Activated T-helper 2 cell treated with anti-CD3 and anti-CD28 coated beads, Interferon-gamma antibody, Interleukin-2, Interleukin-4, amounts not matched to agents 10 μg/mL and 5 μg/mL and 100 μg/mL, durations not matched to agents 14 hours and 24 hours and 36 hours (primary cell): ENCODE data around the gene TMSB10. TPM values are rescaled to one million over a fixed set of nuclear protein-coding genes. Genes with fewer than 3 reads are reported as not detected.
"Not testable (repeated sequence)": the region's sequence is repeated elsewhere in the genome, so short reads cannot be mapped to it uniquely, and the experiment has no call there.

ENCODE experiments used
- DNase-seq: peaks from one replicate; pipeline ENCODE4 v3.0.0; 2021; ENCODE audit warnings: low spot score
- H3K27ac Mint-ChIP-seq: one replicate; pipeline ENCODE4 v1.8.0; 2021; ENCODE audit warnings: mixed read lengths
- H3K27me3 Mint-ChIP-seq: one replicate; pipeline ENCODE4 v1.8.0; 2021; ENCODE audit warnings: low read depth, mixed read lengths
- H3K36me3 Mint-ChIP-seq: one replicate; pipeline ENCODE4 v1.8.0; 2021; ENCODE audit warnings: low read depth, mixed read lengths
- H3K4me1 Mint-ChIP-seq: one replicate; pipeline ENCODE4 v1.8.0; 2021; ENCODE audit warnings: low read depth, mixed read lengths
- H3K4me3 Mint-ChIP-seq: one replicate; pipeline ENCODE4 v1.8.0; 2021; ENCODE audit warnings: low read depth, mild to moderate bottlenecking, moderate library complexity, mixed read lengths
- H3K9me3 Mint-ChIP-seq: one replicate; pipeline ENCODE4 v1.8.0; 2021; ENCODE audit warnings: mixed read lengths
- intact Hi-C: fragments of 100-400 bp; cut with micrococcal nuclease; formaldehyde crosslinking; loops from one replicate; pipeline ENCODE4 v1.15.1; 2023
- total RNA-seq: library from RNA; stranded (reverse); gene quantifications from 2 replicates; pipeline ENCODE4 v1.2.3, GENCODE V29; 2022

The TMSB10 gene
- total RNA-seq, 1 donor from 2014 or later = 2,847 TPM

DNA sequence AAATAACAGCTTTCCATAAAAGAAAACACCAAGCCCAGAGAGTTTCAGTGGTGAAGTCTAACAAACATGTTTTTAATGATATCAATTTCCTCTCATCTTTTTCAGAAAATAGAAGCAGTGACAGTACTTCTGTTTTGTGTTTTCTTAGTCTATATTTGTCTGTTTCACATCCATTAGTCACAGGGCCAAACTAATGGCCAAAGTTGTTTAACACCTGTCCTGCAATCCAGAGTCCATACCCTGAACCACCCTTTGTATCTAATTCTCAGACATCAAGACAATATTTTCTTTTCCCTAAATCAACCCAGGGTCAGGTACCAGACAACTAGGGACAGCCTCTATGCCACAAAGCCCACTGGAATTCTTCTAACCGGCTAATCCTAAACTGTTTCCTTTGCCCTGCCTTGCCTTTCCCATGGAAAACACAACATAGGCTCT is 25.9 kb downstream of the TMSB10 start:
- DNase-seq = no peak
- Mint-ChIP-seq H3K36me3 (peaks cover 24% of the 10 kb centered on the region), H3K4me1 (peaks cover 44% of the 10 kb centered on the region), H3K9me3 (no peaks in the 10 kb centered on the region), H3K4me3 (no peak overlapping the region), H3K27ac (peak overlapping the region; percentile 18), H3K27me3 (no peaks in the 10 kb centered on the region)
- intact Hi-C loops = no loop called here

DNA sequence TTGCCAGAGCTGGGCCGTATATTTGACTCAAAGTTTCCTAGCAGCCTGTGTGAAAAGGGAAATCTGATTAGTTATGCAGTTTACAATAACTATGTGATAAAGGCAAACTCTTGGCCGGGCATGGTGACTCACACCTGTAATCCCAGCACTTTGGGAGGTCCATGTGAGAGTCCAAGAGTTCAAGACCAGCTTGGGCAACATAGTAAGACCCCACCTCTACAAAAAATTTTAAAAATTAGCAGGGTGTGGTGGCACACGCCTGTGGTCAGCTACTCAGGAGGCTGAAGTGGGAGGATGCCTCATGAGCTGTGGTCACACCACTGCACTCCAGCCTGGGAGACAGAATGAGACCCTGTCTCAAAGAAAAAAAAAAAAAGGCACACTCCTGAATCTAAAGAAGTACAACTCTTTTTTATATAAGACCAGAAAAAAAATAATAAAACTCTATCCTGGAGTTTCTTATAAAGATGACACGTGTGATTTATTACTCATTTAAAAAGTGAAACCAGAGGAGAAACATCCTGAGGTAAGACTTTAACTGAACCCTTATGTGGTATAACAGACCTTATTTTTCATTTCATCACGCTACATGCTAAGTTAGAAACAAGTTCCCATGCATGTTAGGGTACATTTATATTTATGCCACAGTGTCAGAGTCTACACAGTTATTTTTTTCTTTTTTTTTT is 32.9 kb downstream of the TMSB10 start:
- Mint-ChIP-seq H3K27ac (peak overlapping the region; percentile 98), H3K36me3 (peaks cover 28% of the 10 kb centered on the region), H3K4me3 (no peak overlapping the region), H3K9me3 (no peaks in the 10 kb centered on the region), H3K27me3 (no peaks in the 10 kb centered on the region), H3K4me1 (peaks cover 47% of the 10 kb centered on the region)
- DNase-seq = peak; percentile 43
- intact Hi-C loops = loop anchor here (1.0 to 5.0 kb wide), 6 partner anchors 8 to 389 kb away; partner anchors contain the start of gene TGOLN2

DNA sequence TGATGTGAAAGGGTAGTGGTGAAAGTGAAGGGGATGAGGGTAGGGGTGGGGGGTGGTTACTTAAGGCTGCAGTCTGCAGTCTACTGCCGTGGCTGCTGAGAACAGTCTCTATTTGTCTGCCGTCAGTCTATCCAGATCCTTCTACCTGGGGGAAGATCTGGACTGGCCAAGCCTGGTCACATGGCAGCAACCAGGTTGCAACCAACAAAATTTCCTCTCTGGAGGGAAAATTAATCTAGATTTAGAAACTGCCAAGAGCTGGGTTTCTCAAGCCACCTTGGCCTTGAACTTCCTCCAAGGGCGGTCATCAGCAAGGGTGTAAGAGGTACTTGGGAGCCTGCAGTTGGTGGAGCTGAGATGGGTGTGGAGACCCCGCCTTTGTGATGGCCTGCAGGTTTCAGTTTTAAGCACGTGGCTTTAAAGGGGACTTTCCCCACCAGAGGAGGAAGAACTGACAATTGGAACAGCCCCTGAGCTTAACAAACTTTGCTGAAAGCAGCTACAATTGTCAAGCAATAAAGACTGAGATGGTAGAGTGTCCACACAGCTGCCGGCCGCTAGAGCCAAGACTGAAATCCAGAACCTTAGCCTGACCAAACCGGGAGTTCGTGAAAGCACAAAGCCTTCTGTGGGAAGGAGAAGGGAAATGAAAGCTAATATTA is 34.1 kb downstream of the TMSB10 start:
- H3K9me3 Mint-ChIP-seq = no peaks in the 10 kb centered on the region
- peaks cover 50% of the 10 kb centered on the region for H3K4me1 Mint-ChIP-seq
- H3K36me3 Mint-ChIP-seq = peaks cover 32% of the 10 kb centered on the region
- H3K27me3 Mint-ChIP-seq = no peaks in the 10 kb centered on the region
- intact Hi-C loops = loop anchor here (1.0 to 5.0 kb wide), 5 partner anchors 33 to 388 kb away; partner anchors contain the start of gene TGOLN2
- peak; percentile 85 for DNase-seq
- H3K27ac Mint-ChIP-seq = peak overlapping the region; percentile 98
- peak overlapping the region; percentile 72 for H3K4me3 Mint-ChIP-seq

DNA sequence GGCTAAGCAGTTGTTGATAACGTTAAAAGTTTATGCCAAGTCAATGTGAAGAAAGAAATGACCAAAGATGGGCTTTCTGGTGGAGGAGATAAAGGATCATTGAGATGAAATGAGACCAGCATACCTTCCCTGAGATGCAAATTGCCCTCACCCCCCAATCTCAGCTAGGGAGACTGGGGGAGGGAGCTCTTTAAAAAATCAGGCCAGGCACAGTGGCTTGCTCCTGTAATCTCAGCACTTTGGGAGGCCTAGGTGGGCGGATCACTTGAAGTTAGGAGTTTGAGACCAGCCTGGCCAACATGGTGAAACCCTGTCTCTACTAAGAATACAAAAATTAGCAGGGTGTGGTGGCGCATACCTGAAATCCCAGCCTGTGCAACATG is 34.6 kb downstream of the TMSB10 start:
- Mint-ChIP-seq H3K27ac (peak overlapping the region; percentile 98), H3K4me3 (peak overlapping the region; percentile 72), H3K4me1 (peaks cover 55% of the 10 kb centered on the region), H3K9me3 (no peaks in the 10 kb centered on the region), H3K27me3 (no peaks in the 10 kb centered on the region), H3K36me3 (peaks cover 37% of the 10 kb centered on the region)
- intact Hi-C loops = no loop called here
- no peak for DNase-seq

DNA sequence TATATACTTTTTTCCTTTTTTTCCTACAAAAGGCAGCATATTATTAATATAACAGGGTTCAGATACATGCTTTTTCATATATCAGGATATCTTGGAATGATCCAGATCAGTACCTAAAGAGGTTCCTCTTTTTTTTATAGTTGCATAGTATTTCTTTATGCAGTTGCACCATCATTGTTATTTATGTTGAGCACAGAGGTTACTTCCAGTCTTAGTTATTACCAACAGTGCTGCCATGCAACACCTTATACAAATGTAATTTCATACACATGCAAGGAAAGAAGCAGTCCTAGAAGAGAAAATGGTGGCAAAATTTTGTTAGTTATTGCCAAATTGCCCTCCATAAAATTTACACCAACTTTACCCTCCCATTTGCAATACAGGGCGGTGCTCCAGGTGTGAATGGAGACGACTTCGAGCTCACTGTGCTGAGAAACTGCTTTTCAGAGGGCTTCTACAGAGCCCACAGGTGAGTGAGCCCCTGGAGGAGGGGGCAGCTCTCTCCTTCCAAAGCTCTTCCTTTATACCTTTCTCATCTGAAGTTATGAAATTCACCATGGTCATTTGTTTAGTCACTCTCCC is 35.5 kb downstream of the TMSB10 start:
- no peak for DNase-seq
- Mint-ChIP-seq H3K36me3 (peaks cover 36% of the 10 kb centered on the region), H3K4me1 (peaks cover 59% of the 10 kb centered on the region), H3K9me3 (no peaks in the 10 kb centered on the region), H3K4me3 (no peak overlapping the region), H3K27ac (no peak overlapping the region), H3K27me3 (no peaks in the 10 kb centered on the region)
- intact Hi-C loops = no loop called here

DNA sequence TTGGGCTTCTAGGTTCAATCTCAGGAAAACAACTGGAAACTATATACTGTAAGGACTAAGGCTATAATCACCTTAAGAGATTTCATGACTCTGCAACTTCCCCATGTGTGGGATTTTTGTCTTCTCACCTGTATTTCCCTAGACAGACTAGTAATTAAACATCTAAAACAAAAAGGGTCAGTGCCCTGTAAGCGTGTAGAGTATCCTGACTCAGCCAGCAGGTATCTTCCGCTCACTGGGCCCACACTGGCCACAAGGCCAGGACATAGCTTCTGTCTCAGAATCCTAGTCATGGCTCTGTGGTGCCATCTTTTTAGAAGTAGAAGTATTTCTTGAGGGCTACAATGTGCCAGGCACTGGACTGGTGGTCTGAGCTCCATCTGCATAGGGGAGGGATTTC is 36.7 kb downstream of the TMSB10 start:
- H3K27ac Mint-ChIP-seq = peak overlapping the region; percentile 35
- H3K9me3 Mint-ChIP-seq = no peaks in the 10 kb centered on the region
- intact Hi-C loops = no loop called here
- no peaks in the 10 kb centered on the region for H3K27me3 Mint-ChIP-seq
- H3K36me3 Mint-ChIP-seq = peaks cover 28% of the 10 kb centered on the region
- peaks cover 60% of the 10 kb centered on the region for H3K4me1 Mint-ChIP-seq
- no peak for DNase-seq
- no peak overlapping the region for H3K4me3 Mint-ChIP-seq

DNA sequence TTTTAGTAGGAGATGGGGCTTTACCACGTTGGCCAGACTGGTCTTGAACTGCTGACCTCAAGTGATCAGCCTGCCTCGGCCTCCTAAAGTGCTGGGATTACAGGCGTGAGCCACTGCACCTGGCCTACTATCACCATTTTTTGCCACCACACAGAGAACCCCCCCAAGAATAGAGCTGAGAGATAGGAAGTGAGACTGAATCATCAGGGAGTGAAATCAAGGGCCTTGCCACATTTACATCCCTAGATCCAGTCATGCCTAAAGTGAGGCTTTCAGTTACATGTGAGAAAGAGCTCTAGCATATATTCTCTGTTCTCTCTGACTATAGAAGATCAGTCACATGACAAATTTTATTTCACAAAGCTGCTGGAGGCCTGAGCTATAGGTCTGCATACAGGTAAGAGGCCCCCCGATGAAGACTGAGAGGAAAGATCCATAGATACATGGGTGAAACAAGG is 37.5 kb downstream of the TMSB10 start:
- Mint-ChIP-seq H3K4me1 (peaks cover 60% of the 10 kb centered on the region), H3K27me3 (no peaks in the 10 kb centered on the region), H3K4me3 (no peak overlapping the region), H3K27ac (peak overlapping the region; percentile 80), H3K9me3 (no peaks in the 10 kb centered on the region), H3K36me3 (peaks cover 25% of the 10 kb centered on the region)
- intact Hi-C loops = no loop called here
- no peak for DNase-seq

DNA sequence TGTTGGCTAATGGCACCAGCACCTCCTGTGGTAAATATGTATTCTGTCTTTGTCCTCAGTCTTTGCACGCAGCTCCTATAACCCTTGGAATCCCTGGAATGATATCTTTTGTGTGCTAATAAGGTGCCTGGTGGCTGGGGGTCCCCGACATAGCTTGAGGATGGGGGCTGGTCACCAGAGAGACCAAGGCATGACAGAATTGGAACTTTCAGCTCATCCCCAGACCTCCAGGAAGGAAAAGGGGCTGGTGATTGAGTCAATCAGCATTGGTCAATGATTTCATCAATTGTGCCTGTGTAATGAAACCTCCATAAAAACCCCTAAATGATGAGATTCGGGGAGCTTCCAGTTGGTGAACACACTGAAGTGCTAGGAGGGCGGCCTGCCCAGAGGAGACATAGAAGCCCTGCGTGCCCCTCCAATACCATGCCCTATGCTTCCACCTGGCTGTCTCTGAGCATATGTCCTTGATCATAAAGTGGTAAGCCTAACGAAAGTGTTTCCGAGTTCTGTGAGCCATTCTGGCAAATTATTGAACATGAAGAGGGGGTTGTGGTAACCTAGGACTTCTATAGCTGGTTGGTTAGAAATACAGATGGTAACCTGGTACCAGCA is 38.9 kb downstream of the TMSB10 start:
- H3K4me3 Mint-ChIP-seq = no peak overlapping the region
- H3K4me1 Mint-ChIP-seq = peaks cover 52% of the 10 kb centered on the region
- no peaks in the 10 kb centered on the region for H3K27me3 Mint-ChIP-seq
- DNase-seq = no peak
- H3K9me3 Mint-ChIP-seq = no peaks in the 10 kb centered on the region
- peak overlapping the region; percentile 92 for H3K27ac Mint-ChIP-seq
- intact Hi-C loops = no loop called here
- peaks cover 25% of the 10 kb centered on the region for H3K36me3 Mint-ChIP-seq

DNA sequence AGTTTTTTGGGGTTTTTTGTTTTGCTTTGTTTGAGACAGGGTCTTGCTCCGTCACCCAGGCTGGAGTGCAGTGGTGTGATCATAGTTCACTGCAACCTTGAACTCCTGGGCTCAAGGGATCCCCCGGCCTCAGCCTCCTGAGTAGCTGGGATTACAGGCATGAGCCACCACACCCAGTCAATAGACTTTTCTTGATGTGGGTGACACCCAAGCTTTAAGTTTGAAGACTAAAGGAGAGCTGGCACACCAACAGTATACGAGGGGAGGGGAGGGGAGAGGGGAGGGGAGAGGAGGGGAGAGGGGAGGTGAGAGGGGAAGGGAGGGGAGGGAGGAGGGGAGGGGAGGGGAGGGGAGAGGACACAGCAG is 40.4 kb downstream of the TMSB10 start:
- not testable (repeated sequence) for H3K9me3 Mint-ChIP-seq, H3K4me3 Mint-ChIP-seq, DNase-seq, H3K27me3 Mint-ChIP-seq
- peaks cover 25% of the 10 kb centered on the region for H3K36me3 Mint-ChIP-seq
- H3K4me1 Mint-ChIP-seq = peaks cover 42% of the 10 kb centered on the region
- intact Hi-C loops = loop anchor here (1.0 kb wide), 3 partner anchors 8 to 23 kb away; no protein-coding TSS in a partner anchor
- peak overlapping the region; percentile 92 for H3K27ac Mint-ChIP-seq

DNA sequence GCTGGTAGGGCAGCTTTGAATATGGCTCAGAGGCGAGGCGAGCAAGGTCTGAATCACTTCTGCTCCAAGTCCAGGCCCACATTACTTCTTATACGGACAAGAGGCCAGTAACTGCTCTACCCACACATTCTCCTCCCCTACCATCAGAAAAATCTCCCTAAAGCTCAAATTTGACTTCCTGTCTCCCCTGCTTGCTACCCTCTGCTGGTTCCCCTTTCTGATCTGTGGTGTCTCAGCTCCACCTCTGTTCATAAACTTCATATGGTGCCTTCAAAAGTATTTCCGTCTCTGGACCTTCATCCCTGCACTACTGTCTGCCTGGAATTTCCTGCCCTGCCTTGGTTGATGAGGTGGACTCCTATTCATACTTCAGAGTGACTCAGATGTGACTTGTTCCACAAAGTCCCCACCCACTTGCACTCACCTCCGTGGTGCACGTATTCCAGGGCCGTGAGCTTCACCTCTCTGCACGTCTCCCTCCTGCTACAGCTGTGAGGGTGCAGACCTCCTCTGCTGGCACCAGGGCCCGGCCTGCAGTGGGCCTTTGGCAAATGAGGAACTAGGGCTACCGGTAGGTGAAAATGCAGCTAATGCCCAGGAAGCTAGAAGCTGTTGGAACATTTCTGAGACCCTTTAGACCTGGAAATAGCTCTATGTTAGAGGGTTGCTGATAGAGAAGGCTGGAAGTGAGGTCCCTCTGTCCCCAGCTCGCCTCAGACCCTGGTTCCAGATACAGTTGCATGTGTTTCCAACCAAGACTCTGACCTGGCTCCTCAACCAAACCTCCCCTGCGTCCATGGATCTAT is 41.0 kb downstream of the TMSB10 start:
- Mint-ChIP-seq H3K36me3 (peaks cover 29% of the 10 kb centered on the region), H3K9me3 (no peaks in the 10 kb centered on the region), H3K27me3 (no peaks in the 10 kb centered on the region), H3K4me1 (peaks cover 38% of the 10 kb centered on the region), H3K4me3 (peak overlapping the region; percentile 62), H3K27ac (peak overlapping the region; percentile 92)
- intact Hi-C loops = loop anchor here (1.0 kb wide), 3 partner anchors 8 to 23 kb away; no protein-coding TSS in a partner anchor
- DNase-seq = peak; percentile 50

DNA sequence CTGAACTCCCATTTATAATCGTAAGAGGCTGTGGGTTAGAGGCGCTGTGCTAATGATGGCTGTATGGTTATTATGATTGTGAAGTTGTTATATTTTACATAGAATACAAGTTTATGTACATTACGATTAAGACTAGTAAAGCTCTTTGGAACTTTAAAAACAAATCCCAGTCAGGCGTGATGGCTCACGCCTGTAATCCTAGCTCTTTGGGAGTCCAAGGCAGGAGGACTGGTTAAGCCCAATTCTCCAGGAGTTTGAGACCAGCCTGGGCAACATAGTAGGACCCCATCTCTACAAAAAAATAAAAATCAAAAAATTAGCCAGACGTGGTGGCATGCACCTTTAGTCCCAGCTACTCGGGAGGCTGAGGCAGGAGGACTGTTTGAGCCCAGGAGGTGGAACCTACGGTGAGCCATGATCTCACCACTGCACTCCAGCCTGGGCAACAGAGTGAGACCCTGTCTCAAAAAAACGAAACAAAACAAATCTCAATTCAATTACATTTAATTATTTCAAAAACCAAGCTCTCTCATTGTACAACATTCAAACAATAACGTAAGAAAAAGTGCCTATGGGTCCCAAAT is 41.6 kb downstream of the TMSB10 start:
- Mint-ChIP-seq H3K9me3 (no peaks in the 10 kb centered on the region), H3K4me3 (no peak overlapping the region), H3K36me3 (peaks cover 27% of the 10 kb centered on the region), H3K27ac (peak overlapping the region; percentile 92), H3K4me1 (peaks cover 36% of the 10 kb centered on the region), H3K27me3 (no peaks in the 10 kb centered on the region)
- intact Hi-C loops = no loop called here
- DNase-seq = no peak

DNA sequence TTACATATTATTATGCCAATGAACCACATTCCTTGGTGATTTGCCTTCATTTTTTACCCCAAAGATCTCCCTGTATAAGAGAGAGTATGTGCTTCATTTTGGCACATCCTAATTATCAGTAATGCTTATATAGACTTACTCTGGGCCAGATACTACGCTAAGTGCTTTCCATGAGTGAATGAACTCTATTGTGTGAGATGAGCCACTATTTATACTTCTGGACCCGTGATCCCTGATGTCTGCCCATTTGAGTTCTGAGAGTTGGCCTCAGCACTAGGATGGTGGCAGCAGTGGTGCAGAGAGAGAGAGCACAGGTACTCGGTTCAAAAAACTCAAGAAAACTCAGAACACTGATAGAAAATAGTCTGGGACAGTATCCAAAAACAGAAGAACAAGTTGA is 48.1 kb downstream of the TMSB10 start:
- peak overlapping the region; percentile 19 for H3K27ac Mint-ChIP-seq
- DNase-seq = no peak
- H3K4me3 Mint-ChIP-seq = no peak overlapping the region

More for the DNA sequence above, 48.1 kb downstream of the TMSB10 start:
- Mint-ChIP-seq H3K36me3 (peaks cover 27% of the 10 kb centered on the region), H3K9me3 (no peaks in the 10 kb centered on the region), H3K4me1 (peaks cover 1% of the 10 kb centered on the region), H3K27me3 (no peaks in the 10 kb centered on the region)
- intact Hi-C loops = no loop called here
